GM19463 (cell line): ENCODE measurements around the gene THEMIS2.
"Not testable (repeated sequence)": the region's sequence is repeated elsewhere in the genome, so short reads cannot be mapped to it uniquely, and the experiment has no call there.

Experiments
- ATAC-seq: cut with Tn5 transposase; IDR thresholded peaks from one replicate; pipeline ENCODE4 v1.9.1; 2021; ENCODE audit warnings: mild to moderate bottlenecking, moderate library complexity; ENCODE audit not compliant: unreplicated experiment

Gene THEMIS2

GRCh38 chr1:27862671-27863537 lies 9.4 kb upstream of the THEMIS2 start:
- no peak for ATAC-seq

DNA sequence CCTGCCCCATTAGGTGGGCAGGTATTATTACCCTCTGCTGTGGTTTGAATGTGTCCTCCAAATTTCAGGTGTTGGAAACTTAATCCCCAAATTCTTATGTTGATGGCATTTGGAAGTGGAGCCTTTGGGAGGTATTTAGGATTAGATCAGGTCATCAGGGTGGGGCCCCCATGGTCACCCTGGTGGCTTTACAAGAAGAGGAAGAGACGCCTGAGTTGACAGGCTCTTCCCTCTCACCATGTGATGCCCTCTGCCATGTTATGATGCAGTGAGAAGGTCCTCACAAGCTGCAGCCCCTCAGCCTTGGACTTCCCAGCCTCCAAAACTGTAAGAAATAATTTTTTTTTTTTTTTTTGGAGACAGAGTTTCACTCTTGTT lies 8.8 kb upstream of the THEMIS2 start:
- ATAC-seq = no peak

DNA sequence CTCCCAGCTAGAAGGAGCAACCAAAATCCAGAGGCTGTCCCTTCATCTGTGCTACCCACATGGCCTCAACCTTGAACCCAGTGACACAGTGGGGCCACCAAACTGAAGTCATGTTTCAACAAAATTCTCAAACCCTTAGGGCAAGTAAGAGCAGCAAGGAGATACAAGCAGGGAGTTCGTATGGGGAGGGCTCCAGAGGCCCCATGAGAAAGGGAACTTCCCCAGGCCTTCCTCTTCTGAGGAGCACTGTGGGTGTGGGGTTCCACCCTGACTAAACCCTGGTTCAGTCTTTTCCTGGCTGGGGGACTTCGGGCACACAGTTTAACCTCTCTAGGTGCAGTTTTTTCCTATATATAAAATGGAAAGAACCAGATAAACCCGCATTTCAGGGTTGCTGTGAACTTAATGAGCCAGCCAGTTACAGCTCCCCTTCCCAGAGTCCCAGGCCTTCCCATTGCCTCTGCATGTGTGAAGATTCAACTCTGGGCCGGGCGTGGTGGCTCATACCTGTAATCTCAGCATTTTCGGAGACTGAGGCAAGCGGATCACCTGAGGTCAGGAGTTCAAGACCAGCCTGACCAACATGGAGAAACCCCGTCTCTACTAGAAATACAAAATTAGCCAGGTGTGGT lies 8.0 kb upstream of the THEMIS2 start:
- no peak for ATAC-seq

DNA sequence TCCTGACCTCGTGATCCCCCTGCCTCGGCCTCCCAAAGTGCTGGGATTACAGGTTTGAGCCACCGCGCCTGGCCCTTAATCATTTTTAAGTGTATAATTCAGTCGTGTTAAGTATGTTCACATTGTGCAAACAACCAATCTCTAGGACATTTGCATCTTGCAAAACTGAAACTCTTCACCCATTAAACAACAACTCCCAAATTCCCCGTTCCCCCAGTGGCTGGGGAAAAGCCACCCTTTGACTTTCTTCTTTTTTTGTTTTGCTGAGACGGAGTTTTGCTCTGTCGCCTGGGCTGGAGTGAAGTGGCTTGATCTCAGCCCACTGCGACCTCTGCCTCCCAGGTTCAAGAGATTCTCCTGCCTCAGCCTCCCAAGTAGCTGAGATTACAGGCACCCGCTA lies 6.5 kb upstream of the THEMIS2 start:
- ATAC-seq = no peak

DNA sequence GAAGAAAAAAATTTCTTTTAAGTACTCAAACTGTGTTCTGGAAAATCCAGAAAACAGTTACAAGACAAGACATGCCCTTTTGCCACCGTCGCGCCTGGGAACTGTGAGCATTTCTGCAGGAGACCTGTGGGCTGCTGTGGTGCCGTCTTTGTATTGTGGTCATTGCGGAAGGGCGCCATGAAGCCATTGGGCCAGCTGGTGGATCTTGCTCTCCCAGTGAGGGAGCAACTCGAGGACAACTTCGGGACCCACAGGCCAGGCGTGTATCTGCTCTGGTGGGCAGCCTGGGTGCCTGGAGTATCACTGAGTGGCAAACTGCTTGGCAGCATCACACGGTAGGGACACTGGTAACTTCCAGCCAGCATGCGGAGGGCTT lies 3.8 kb upstream of the THEMIS2 start:
- no peak for ATAC-seq

DNA sequence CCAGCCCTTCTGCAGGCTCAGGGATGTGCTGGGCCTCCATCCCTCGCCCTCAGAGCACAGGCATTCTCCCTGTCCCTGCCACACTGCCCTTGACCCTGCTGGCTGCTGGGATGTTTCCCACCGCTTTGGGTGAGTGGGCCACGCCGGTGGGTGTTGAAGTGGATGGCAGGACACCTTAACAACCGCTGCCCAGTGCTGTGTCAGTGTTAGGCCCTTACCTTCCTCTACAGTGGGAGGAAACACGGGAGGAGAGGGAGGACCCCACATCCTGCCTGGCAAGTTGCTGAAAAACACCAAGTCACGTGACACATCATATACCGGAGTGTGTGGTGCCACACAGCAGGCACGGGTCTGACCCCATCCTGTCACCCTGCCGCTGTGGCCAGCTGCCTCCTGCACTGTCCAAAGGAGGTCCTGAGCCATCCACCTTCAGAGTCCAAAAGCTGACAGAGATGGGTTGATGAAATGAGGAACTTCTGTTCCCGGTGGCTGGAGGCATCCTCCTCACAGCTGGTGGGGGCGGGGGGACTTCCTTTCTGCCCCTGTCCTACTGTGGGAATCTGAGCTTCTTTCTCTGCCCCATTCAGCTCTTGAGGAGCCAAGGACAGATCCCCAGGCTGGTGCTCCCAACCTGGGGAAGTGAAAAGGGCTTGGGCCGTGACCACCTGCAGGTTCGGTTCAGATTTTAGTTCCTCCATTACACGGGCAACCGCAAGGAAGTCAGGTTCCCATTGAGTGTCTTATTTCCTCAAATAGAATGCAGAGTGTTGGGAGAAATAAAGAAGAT lies 3.2 kb upstream of the THEMIS2 start:
- ATAC-seq = peak; percentile 44

DNA sequence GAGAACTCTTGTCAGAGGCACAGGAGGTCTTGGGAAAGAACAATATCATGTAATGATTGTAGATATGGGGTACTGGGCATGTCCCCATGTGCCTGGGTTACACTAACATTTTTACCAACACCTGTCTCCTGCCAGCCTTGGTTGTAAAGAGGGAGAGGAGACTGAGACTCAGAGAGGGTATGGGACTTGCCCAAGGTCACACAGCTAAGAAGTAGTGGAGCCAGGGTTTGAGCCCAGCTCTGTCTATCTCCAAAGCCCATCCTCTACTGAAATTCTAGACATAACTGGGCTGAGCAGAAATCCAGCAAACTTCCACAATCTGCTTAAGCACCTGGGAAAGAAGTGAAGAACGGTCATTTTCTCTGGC lies 2.6 kb upstream of the THEMIS2 start:
- ATAC-seq = no peak

DNA sequence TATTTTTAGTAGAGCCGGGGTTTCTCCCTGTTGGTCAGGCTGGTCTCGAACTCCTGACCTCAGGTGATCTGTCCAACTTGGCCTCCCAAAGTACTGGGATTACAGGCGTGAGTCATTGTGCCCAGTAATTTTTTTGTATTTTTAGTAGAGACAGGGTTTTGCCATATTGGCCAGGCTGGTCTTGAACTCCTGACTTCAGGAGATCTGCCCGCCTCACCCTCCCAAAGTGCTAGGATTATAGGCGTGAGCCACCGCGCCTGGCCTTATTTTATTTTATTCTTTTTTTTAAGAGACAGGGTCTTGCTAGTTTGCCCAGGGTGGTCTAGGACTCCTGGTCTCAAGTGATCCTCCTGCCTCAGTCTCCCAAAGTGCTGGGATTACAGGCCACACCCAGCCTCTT lies 1.3 kb upstream of the THEMIS2 start:
- ATAC-seq = not testable (repeated sequence)

DNA sequence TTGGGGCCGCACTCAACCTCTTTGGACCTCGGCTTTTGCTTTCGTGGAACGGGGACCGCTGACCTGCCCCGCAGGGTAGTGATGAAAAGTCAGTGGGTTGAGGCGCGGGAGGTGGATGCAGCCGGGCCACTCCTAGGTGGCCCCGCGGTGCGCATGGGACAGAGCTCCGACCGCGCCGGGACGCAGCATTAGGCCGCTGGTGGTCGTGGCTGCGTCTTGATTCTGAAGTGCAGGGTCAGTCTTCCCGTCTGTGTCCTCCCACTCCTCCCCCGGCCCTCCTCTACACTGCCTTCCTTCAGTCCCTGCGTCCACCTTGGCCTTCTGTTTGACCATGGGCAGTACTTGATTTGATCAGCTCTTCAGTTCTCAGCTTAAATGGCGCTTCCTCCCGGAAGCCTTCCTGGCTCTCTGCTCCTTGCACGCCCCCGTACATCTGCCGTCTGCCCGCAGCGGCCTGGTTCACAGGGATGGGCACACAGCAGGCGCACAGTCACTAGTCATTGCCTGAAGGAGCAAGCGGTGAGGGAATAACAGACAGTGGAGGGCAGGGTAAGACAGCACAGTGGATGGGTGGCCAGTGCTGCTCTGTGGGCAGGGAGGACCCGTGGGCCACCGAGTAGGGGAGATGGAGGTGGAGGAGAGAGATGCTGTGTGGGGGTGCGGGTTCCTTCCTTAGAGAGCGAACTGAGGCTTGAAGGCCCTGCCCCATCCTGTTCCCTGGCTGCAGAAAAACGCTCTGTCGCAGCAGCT lies 633 bp downstream of the THEMIS2 start:
- no peak for ATAC-seq

DNA sequence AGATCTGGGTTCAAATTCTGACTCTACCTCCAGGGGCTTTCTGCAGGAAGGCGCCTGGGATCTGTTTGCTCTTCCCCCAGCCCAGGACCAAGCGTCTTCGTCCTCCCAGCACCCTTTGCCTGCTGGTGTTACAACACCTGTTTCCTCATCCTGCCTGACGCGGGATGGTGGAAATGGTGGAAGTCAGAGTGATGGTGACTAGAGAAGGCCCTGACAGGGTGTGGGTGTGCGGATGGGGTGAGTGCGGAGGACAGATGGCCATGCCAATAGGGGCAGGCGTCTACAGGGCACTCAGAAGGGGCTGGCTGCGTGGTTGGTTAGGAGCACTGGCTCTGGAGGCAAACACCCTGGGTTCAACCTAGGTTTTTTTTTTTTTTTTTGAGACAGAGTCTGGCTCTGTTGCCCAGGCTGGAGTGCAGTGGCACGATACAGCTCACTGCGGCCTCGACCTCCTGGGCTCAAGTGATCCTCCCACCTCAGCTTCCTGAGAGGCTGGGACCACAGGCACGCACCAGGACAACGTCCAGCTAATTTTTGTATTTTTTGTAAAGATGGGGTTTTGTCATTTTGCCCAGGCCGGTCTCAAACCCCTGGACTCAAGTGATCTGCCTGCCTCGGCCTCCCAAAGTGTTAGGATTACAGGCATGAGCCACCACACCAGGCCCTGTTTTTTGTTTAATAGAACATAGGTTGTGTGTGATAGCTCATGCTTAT lies 1.5 kb downstream of the THEMIS2 start:
- no peak for ATAC-seq

DNA sequence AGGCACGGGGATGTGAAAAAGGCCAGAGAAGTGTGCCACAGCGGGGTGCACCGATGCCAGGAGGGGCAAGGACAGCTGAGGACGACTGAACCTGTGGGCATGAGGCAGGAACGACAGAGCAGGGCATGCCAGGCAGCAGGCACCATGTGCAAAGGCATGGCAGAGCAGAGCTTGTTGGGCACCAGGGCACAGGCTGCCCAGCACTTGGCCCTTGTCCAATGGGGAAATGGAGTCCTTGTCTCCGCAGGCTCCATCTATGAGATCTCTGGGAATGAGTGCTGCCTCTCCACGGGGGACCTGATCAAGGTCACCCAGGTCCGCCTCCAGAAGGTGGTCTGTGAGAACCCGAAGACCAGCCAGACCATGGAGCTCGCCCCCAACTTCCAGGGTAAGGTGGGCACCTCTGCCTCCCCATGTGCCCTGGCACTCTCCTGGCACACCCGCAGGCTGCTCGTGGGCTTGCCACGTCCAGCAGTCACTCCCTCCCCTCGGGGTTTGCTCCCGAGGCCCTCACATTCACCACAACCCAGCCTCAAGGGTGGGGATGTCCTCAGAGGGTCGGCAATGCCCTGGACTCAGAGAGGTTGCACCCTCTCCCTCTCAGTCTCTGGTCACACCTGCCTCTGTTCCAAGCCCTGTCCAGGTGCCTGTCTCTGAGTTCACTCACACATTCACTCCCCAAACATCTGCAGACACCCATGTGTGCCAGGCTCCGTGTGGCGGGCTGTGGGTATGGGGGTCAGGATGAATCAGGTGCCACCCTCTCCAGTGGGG lies 4.2 kb downstream of the THEMIS2 start:
- ATAC-seq = no peak

GRCh38 chr1:27877115-27877416 lies 4.7 kb downstream of the THEMIS2 start:
- no peak for ATAC-seq

DNA sequence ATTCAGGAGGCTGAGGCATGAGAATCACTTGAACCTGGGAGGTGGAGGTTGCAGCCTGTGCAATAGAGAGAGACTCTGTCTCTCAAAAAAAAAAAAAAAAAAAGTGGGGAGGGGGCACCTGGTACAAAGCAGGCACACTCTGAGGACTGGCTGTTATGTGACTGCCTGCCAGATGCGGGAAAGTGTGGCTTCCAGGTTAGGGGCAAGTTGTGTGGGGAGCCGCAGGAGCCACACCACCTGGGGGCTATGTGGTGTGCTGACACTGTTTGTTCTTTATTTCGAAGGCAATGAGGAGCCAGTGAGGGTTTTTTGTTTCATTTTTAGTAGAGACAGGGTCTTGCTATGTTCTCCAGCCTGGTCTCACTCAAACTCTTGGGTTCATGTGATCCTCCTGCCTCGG lies 5.7 kb downstream of the THEMIS2 start:
- ATAC-seq = no peak

DNA sequence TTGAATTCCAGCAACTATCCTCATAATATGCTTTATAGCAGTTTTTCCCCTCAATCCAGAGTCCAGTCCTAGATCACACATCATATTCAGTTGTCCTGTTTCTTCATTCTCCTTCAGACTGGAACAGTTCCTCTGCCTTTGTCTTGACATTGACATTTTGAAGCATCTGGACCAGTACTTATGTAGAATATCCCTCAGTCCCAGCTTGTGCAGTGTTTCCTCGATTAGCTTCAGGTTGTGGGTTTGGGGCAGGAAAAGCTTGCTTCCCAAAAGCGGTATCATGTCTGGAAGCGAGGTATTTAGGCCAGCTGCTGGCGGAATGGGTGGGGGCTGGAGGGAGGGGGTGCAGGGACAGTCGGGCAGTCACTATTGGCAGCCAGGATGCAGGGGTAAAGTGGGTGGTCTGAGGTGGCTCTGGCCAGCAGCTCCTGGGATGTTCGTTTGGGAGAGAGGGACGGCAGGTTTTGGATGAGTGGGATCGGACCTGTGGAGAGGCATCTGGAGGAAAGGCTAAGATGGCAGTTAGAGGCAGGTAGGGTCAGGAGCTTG lies 6.5 kb downstream of the THEMIS2 start:
- ATAC-seq = no peak

- ATAC-seq = no peak
Observed at GRCh38 chr1:27879374-27880082, 7.2 kb downstream of the THEMIS2 start.

DNA sequence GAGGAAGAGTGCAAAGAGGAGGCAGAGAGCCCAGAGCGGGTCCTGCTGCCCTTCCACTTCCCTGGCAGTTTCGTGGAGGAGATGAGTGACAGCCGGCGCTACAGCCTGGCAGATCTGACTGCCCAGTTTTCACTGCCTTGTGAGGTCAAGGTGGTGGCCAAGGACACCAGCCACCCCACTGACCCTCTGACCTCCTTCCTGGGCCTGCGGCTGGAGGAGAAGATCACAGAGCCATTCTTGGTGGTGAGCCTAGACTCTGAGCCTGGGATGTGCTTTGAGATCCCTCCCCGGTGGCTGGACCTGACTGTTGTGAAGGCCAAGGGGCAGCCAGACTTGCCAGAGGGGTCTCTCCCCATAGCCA lies 10.2 kb downstream of the THEMIS2 start:
- ATAC-seq = no peak

GRCh38 chr1:27883536-27883935 lies 11.2 kb downstream of the THEMIS2 start:
- no peak for ATAC-seq

DNA sequence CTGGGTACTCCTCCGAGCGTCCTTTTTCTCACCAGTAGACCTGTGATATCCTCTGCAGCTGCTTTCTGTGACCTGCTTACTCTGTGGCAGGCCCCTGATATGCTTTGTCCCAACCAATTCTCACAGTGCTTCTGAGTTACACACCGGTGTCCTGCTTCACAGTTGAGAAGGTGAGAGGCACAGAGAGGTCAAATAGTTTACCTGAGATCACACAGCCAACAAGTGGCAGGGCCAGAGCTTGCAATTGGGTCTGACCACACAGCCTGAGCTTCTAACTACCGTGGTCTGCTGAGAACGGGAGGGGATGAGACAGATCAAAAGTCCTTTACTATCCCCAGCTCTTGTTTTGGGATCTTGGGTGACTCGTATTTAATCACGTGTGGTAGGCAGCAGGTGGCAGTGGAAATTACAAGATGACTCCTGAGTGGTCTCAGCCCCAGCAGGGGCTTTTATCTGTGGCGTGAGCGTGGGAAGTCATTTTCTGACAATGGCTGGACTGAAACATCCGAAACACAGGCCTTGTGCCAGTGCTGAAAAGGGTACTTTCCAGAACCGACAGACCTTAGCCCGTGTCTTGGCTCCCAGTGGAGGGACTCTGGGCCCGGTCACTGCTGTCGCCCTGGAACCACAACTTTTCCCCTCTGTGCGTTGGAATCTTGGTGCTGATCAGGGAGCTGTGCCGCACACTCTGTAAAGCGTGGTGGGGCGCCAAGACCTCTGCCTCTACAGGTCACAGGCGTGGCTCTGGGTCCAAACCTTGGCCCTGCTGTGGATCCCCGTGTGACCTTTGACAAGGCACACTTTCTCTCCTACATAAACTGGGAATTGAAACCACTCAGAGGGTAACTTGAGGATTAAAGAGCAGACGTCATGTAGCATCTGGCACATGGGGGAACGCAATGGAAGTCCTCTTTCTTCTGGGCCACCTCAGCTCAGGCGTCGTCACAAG lies 11.9 kb downstream of the THEMIS2 start:
- ATAC-seq = peak; percentile 51
